ENCODE data around the gene HEPH.
"Not testable (repeated sequence)": the region's sequence is repeated elsewhere in the genome, so short reads cannot be mapped to it uniquely, and the experiment has no call there.

The HEPH gene

DNA sequence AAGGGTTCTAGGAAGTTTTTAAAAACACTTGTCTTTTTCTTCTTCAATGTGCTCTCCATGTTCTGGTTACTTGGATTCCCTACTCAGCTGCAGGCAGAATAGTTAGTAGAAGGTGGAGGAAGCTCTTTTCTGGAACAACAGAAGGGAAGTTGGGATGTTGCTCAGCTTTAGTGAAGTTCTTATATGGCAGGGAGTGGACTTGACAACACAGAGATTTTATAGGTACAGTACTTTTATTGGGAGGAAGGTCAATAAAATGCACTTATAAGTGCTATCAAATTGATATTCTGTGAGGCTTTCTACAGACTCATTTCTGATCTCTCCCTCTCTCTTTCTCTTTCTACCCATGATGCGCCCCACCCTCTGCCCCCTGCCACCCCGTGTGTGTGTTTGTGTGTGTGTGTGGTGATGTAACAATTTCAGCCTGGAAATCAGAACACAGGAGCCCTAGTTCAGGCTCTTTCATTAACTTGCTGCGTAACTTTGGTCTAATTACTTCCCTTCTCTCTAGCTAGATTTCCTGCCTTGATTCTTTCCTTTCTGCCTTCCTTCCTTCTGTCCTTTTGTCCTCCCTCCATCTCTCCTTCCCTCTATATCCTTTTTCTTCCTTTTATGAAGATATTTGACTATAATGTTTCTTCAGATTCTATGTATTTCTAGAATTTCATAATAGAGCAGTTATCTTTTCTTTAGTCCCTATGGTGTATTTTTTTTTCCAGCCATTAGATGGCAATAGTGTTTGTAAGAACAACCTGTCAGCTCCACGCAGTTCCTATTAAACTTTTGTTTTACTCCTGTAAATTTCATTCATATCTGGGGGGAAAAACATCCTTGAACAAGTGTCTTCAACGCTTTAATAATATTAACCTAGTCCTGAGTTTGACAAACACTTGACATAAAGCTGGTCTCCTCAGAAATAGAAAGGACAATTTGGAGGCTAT, 37.1 kb downstream of the HEPH start:
- Histone ChIP-seq H3K4me1 (ENCODE audit: control insufficient read depth in 1 of 2, insufficient read depth in 2 of 2, low read length in 2 of 2) (peaks cover 0 to 11% of the 10 kb centered on the region in 2 donors), H3K27ac (ENCODE audit: low read depth, low read length) (no peak overlapping the region), H3K4me3 (ENCODE audit: low read depth in 1 of 2, low read length in 2 of 2) (no peak overlapping the region), H3K36me3 (ENCODE audit: control insufficient read depth in 1 of 2, insufficient read depth in 2 of 2, low read length in 2 of 2) (peaks cover 11 to 12% of the 10 kb centered on the region in 2 donors), H3K9me3 (ENCODE audit: control insufficient read depth in 1 of 2, low read length in 2 of 2) (no peaks in the 10 kb centered on the region), H3K27me3 (ENCODE audit: control insufficient read depth in 1 of 2, insufficient read depth in 2 of 2, low read length in 2 of 2) (no peaks in the 10 kb centered on the region), H3K9ac (ENCODE audit: low read depth in 1 of 2, low read length in 2 of 2) (no peak overlapping the region)

- Histone ChIP-seq H3K36me3 (ENCODE audit: control insufficient read depth in 1 of 2, insufficient read depth in 2 of 2, low read length in 2 of 2) (peaks cover 8 to 11% of the 10 kb centered on the region in 2 donors), H3K9ac (ENCODE audit: low read depth in 1 of 2, low read length in 2 of 2) (no peak overlapping the region), H3K4me1 (ENCODE audit: control insufficient read depth in 1 of 2, insufficient read depth in 2 of 2, low read length in 2 of 2) (peaks cover 0 to 11% of the 10 kb centered on the region in 2 donors), H3K27ac (ENCODE audit: low read depth, low read length) (no peak overlapping the region), H3K4me3 (ENCODE audit: low read depth in 1 of 2, low read length in 2 of 2) (no peak overlapping the region), H3K27me3 (ENCODE audit: control insufficient read depth in 1 of 2, insufficient read depth in 2 of 2, low read length in 2 of 2) (no peaks in the 10 kb centered on the region), H3K9me3 (ENCODE audit: control insufficient read depth in 1 of 2, low read length in 2 of 2) (no peaks in the 10 kb centered on the region)
Measured at GRCh38 chrX:66203114-66203513, 39.1 kb downstream of the HEPH start.

DNA sequence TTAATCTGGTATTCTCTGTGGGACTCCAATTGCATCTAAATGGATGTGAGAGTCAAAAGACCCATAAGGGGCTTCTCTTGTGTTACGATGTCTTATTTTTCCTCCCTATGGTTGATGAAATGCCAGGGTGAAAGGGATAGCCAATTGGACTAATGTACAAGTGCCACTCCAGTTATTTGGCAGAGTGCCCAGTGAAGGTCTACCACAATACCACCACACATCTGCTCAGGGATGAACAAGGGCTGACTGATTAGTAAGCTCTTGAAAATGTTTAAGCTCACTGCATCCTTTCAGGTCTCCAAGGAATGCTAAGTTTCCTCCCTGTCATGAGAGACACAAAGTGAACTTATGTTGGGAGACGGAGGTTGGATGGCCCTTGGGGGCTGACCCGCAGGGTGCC, 57.8 kb downstream of the HEPH start:
- H3K9ac ChIP-seq (ENCODE audit: low read depth in 1 of 2, low read length in 2 of 2) = no peak overlapping the region
- H3K27ac ChIP-seq (ENCODE audit: low read depth, low read length) = no peak overlapping the region
- no peaks in the 10 kb centered on the region for H3K4me1 ChIP-seq (ENCODE audit: control insufficient read depth in 1 of 2, insufficient read depth in 2 of 2, low read length in 2 of 2)
- H3K36me3 ChIP-seq (ENCODE audit: control insufficient read depth in 1 of 2, insufficient read depth in 2 of 2, low read length in 2 of 2) = no peaks in the 10 kb centered on the region
- no peaks in the 10 kb centered on the region for H3K27me3 ChIP-seq (ENCODE audit: control insufficient read depth in 1 of 2, insufficient read depth in 2 of 2, low read length in 2 of 2)
- H3K4me3 ChIP-seq (ENCODE audit: low read depth in 1 of 2, low read length in 2 of 2) = no peak overlapping the region
- H3K9me3 ChIP-seq (ENCODE audit: control insufficient read depth in 1 of 2, low read length in 2 of 2) = no peaks in the 10 kb centered on the region

DNA sequence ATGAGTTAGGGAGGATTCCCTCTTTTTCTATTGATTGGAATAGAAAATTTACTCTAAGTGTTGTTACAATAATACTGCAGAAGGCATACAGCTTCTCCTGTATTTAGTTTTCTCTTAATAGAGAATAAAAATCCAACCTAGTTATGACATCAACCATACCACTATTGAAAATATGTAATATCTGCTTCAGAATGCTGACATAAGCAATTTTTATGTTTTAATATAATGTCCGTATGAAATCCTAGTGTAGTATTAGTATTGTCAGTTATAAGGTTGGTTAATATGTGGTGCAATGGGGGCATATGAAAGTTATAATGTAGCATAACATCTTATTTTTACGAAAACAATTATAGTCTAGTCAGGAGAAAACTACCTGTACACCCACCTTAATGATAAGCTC, 68.2 kb downstream of the HEPH start:
- Histone ChIP-seq H3K27ac (ENCODE audit: low read depth, low read length) (no peak overlapping the region), H3K4me1 (ENCODE audit: control insufficient read depth in 1 of 2, insufficient read depth in 2 of 2, low read length in 2 of 2) (no peaks in the 10 kb centered on the region), H3K36me3 (ENCODE audit: control insufficient read depth in 1 of 2, insufficient read depth in 2 of 2, low read length in 2 of 2) (no peaks in the 10 kb centered on the region), H3K27me3 (ENCODE audit: control insufficient read depth in 1 of 2, insufficient read depth in 2 of 2, low read length in 2 of 2) (no peaks in the 10 kb centered on the region), H3K4me3 (ENCODE audit: low read depth in 1 of 2, low read length in 2 of 2) (no peak overlapping the region), H3K9me3 (ENCODE audit: control insufficient read depth in 1 of 2, low read length in 2 of 2) (no peaks in the 10 kb centered on the region), H3K9ac (ENCODE audit: low read depth in 1 of 2, low read length in 2 of 2) (no peak overlapping the region)

GRCh38 chrX:66233209-66233608, 69.2 kb downstream of the HEPH start:
- H3K27me3 ChIP-seq (ENCODE audit: control insufficient read depth in 1 of 2, insufficient read depth in 2 of 2, low read length in 2 of 2) = no peaks in the 10 kb centered on the region

DNA sequence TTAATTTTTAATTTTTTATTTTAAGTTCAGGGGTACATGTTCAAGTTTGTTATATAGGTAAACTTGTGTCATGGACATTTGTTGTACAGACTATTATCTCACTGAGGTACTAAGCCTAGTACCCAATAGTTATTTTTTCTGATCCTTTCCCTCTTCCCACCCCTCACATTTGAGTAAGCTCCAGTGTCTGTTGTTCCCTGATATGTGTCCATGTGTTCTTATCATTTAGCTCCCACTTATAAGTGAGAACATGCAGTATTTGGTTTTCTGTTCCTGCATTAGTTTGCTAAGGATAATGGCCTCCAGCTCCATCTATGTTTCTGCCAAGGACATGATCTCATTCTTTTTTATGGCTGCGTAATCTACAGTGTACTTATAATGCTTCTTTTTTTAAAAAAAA, 69.9 kb downstream of the HEPH start:
- not testable (repeated sequence) for H3K9ac ChIP-seq (ENCODE audit: low read depth in 1 of 2, low read length in 2 of 2); H3K27ac ChIP-seq (ENCODE audit: low read depth, low read length)

More at GRCh38 chrX:66233209-66233608, 69.2 kb downstream of the HEPH start:
- Histone ChIP-seq H3K4me1 (ENCODE audit: control insufficient read depth in 1 of 2, insufficient read depth in 2 of 2, low read length in 2 of 2) (no peaks in the 10 kb centered on the region), H3K9ac (ENCODE audit: low read depth in 1 of 2, low read length in 2 of 2) (no peak overlapping the region), H3K9me3 (ENCODE audit: control insufficient read depth in 1 of 2, low read length in 2 of 2) (no peaks in the 10 kb centered on the region), H3K36me3 (ENCODE audit: control insufficient read depth in 1 of 2, insufficient read depth in 2 of 2, low read length in 2 of 2) (no peaks in the 10 kb centered on the region), H3K27ac (ENCODE audit: low read depth, low read length) (no peak overlapping the region), H3K4me3 (ENCODE audit: low read depth in 1 of 2, low read length in 2 of 2) (no peak overlapping the region)

DNA sequence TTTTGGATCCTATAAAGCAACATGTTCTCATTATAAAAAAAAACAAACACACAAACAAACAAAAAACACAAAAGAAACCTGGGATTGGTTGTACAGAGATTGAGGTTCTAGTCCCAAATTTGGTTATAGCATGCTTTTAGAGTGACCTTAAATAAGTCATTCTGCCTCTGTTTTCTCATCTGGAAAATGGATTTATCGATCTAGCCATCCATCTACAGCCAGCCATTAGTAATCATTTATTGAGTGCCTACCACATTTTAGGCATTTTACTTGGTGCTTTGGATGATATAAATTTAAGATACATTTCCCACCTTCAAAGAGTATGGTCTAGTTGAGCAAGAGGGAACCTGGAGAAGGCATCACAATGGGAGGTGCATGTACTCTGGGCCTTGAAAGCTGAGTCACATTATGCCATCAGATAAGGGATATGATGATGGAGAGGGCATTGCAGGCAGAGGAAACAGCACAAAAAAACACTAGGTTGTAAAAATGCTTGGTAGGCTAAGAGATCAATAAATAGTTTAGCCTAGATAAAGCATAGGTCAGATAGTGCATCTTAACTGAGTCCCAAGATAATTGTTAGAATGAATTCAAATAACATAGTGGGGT, 91.4 kb downstream of the HEPH start:
- Histone ChIP-seq H3K36me3 (ENCODE audit: control insufficient read depth in 1 of 2, insufficient read depth in 2 of 2, low read length in 2 of 2) (peaks cover 8 to 14% of the 10 kb centered on the region in 2 donors), H3K4me3 (ENCODE audit: low read depth in 1 of 2, low read length in 2 of 2) (no peak overlapping the region), H3K9me3 (ENCODE audit: control insufficient read depth in 1 of 2, low read length in 2 of 2) (no peaks in the 10 kb centered on the region), H3K27me3 (ENCODE audit: control insufficient read depth in 1 of 2, insufficient read depth in 2 of 2, low read length in 2 of 2) (no peaks in the 10 kb centered on the region), H3K4me1 (ENCODE audit: control insufficient read depth in 1 of 2, insufficient read depth in 2 of 2, low read length in 2 of 2) (no peaks in the 10 kb centered on the region), H3K9ac (ENCODE audit: low read depth in 1 of 2, low read length in 2 of 2) (no peak overlapping the region), H3K27ac (ENCODE audit: low read depth, low read length) (no peak overlapping the region)

More for the DNA sequence above, 69.9 kb downstream of the HEPH start:
- H3K27me3 ChIP-seq (ENCODE audit: control insufficient read depth in 1 of 2, insufficient read depth in 2 of 2, low read length in 2 of 2); H3K9me3 ChIP-seq (ENCODE audit: control insufficient read depth in 1 of 2, low read length in 2 of 2); H3K4me1 ChIP-seq (ENCODE audit: control insufficient read depth in 1 of 2, insufficient read depth in 2 of 2, low read length in 2 of 2); H3K4me3 ChIP-seq (ENCODE audit: low read depth in 1 of 2, low read length in 2 of 2); H3K36me3 ChIP-seq (ENCODE audit: control insufficient read depth in 1 of 2, insufficient read depth in 2 of 2, low read length in 2 of 2): not testable (repeated sequence)

GRCh38 chrX:66262807-66263206, 98.8 kb downstream of the HEPH start:
- Histone ChIP-seq H3K9ac (ENCODE audit: low read depth in 1 of 2, low read length in 2 of 2) (no peak overlapping the region), H3K9me3 (ENCODE audit: control insufficient read depth in 1 of 2, low read length in 2 of 2) (no peaks in the 10 kb centered on the region), H3K27me3 (ENCODE audit: control insufficient read depth in 1 of 2, insufficient read depth in 2 of 2, low read length in 2 of 2) (no peaks in the 10 kb centered on the region), H3K4me3 (ENCODE audit: low read depth in 1 of 2, low read length in 2 of 2) (no peak overlapping the region), H3K27ac (ENCODE audit: low read depth, low read length) (no peak overlapping the region), H3K36me3 (ENCODE audit: control insufficient read depth in 1 of 2, insufficient read depth in 2 of 2, low read length in 2 of 2) (peaks cover 38 to 46% of the 10 kb centered on the region in 2 donors), H3K4me1 (ENCODE audit: control insufficient read depth in 1 of 2, insufficient read depth in 2 of 2, low read length in 2 of 2) (no peaks in the 10 kb centered on the region)

All from duodenal mucosa (tissue), 2 donors.